CD4-positive, alpha-beta T cell (primary cell): ENCODE results near the gene HOXD8. TPM values are rescaled to one million over a fixed set of nuclear protein-coding genes. Genes with fewer than 3 reads are reported as not detected.
A peak's percentile ranks its signal among the peaks of the same experiment; 100 is the strongest.

Experiments used
- ATAC-seq: fragments of 200-7000 bp; cut with Tn5 transposase; one replicate; pipeline ENCODE4 v1.10.0; 2022; ENCODE audit warnings: mild to moderate bottlenecking; ENCODE audit not compliant: poor library complexity
- CTCF ChIA-PET: fragments of 350-600 bp; sonication (Branson Sonifier 250); formaldehyde crosslinking; loops from one replicate; lab custom pipeline; 2021; ENCODE audit warnings: antibody characterized with exemption, inconsistent platforms; lab: Charles Lee
- POLR2A ChIA-PET: fragments of 350-600 bp; sonication (Branson Sonifier 250); formaldehyde crosslinking; loops from one replicate; lab custom pipeline; 2021; ENCODE audit warnings: antibody characterized with exemption, inconsistent platforms; lab: Charles Lee
- DNase-seq, 14 experiments: peaks; one replicate each; pipeline ENCODE4 v3.0.0-alpha.2; 2013 to 2020; ENCODE audit warnings: mixed read lengths in 2 of 14
- H3K27ac ChIP-seq, 2 donors: one replicate each; pipeline versions ENCODE4 v1.5.1 to v1.7.0; 2013; ENCODE audit warnings: low read length in 2 of 2, low read depth in 1 of 2, mild to moderate bottlenecking in 1 of 2
- H3K27me3 ChIP-seq, 2 experiments: 1 replicate in 1 of 2; 2 replicates in 1 of 2; pipeline versions ENCODE4 v1.6.1 to v1.7.0; 2013; ENCODE audit warnings: low read length in 2 of 2, control low read depth in 1 of 2, mild to moderate bottlenecking in 1 of 2, moderate library complexity in 1 of 2; ENCODE audit not compliant: insufficient read depth in 2 of 2, control insufficient read depth in 1 of 2
- H3K36me3 ChIP-seq: one replicate; pipeline ENCODE4 v1.6.1; 2013; ENCODE audit warnings: low read length, control low read depth; ENCODE audit not compliant: insufficient read depth
- H3K4me1 ChIP-seq: one replicate; pipeline ENCODE4 v1.6.1; 2013; ENCODE audit warnings: low read length, control low read depth; ENCODE audit not compliant: insufficient read depth
- H3K4me3 ChIP-seq: one replicate; pipeline ENCODE4 v1.5.1; 2013; ENCODE audit warnings: mild to moderate bottlenecking, low read length, moderate library complexity
- H3K9me3 ChIP-seq, 2 experiments: 1 replicate in 1 of 2; 2 replicates in 1 of 2; pipeline versions ENCODE4 v1.6.1 to v1.7.0; 2013; ENCODE audit warnings: low read length in 2 of 2, mild to moderate bottlenecking in 2 of 2, control low read depth in 1 of 2, moderate library complexity in 1 of 2; ENCODE audit not compliant: control insufficient read depth in 1 of 2, insufficient read depth in 1 of 2
- H3K27ac Mint-ChIP-seq: one replicate; pipeline ENCODE4 v1.8.0; 2020; ENCODE audit warnings: mixed read lengths
- H3K27me3 Mint-ChIP-seq: one replicate; pipeline ENCODE4 v1.8.0; 2021; ENCODE audit warnings: mixed read lengths
- H3K36me3 Mint-ChIP-seq: one replicate; pipeline ENCODE4 v1.8.0; 2021; ENCODE audit warnings: low read depth, mixed read lengths
- H3K4me1 Mint-ChIP-seq: one replicate; pipeline ENCODE4 v1.8.0; 2021; ENCODE audit warnings: low read depth, mixed read lengths
- H3K4me3 Mint-ChIP-seq: one replicate; pipeline ENCODE4 v1.8.0; 2020; ENCODE audit warnings: mild to moderate bottlenecking, mixed read lengths
- H3K9me3 Mint-ChIP-seq: one replicate; pipeline ENCODE4 v1.8.0; 2020; ENCODE audit warnings: mixed read lengths
- CTCF ChIP-seq: fragments of 200-600 bp; IDR thresholded peaks from one replicate; pipeline ENCODE4 v1.8.0; 2022; ENCODE audit warnings: antibody characterized with exemption, mild to moderate bottlenecking
- intact Hi-C, 2 experiments: fragments of 100-400 bp; cut with DNase I in 1 of 2; cut with micrococcal nuclease in 1 of 2; formaldehyde crosslinking; loops; one replicate each; pipeline versions ENCODE4 v1.15.1 to v1.9.0; 2023 to 2025; cut with DNase I, micrococcal nuclease
- total RNA-seq, 174 experiments: library from RNA in 2 of 174; stranded (reverse) in 2 of 174; gene quantifications; one replicate each; pipeline ENCODE4 v1.2.3 and lab custom pipeline; 2021 to 2026

The HOXD8 gene
- total RNA-seq, 2 experiments from 2014 or later: not detected

DNA sequence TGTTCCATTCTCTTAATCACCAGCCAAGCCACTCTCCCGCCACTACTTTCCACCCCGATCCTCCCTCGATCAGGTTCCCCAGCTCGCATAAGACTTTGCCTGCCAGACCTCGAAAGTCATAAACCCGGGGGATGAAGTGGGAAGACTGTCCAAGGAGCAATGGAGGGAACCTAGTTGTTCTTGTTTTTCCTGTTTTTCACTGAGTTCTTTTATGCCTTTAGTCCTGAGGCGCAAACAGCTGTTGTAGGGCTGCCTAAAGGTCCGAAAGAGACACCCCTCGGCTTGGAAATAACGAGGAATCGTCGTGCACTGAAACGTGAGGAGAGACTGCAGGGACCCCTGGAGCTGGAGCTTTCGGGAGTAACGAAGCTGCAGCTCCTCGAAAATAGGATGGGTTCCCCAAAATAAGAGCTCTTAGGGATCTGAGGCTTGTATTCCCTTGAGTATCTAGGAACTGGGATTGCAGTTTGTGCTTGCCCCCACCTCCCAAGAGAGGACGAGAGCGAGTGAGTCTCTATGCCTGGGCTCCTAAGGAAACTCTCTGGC, 31.6 kb upstream of the HOXD8 start:
- H3K27ac Mint-ChIP-seq: no peak overlapping the region
- intact Hi-C loops: loop anchor here (1.0 to 10.0 kb wide), 8 partner anchors 13 to 1403 kb away; no protein-coding TSS in a partner anchor
- Histone ChIP-seq H3K36me3 (no peaks in the 10 kb centered on the region), H3K27me3 (peaks cover 96 to 99% of the 10 kb centered on the region in 2 experiments), H3K4me3 (peak overlapping the region; percentile 52), H3K27ac (no peak overlapping the region), H3K4me1 (peaks cover 37% of the 10 kb centered on the region), H3K9me3 (peaks cover 7 to 41% of the 10 kb centered on the region in 2 experiments)
- no peaks in the 10 kb centered on the region for H3K36me3 Mint-ChIP-seq
- ChIA-PET POLR2A (interaction anchor here (0.9 to 1.4 kb wide), 3 partner anchors 10 to 408 kb away, joined by 3 to 7 read pairs (median 4); no protein-coding TSS in a partner anchor), CTCF (interaction anchor here (0.6 to 2.6 kb wide), 9 partner anchors 21 to 1398 kb away, joined by 3 to 11 read pairs (median 3); no protein-coding TSS in a partner anchor)
- peak overlapping the region; percentile 49 for H3K4me3 Mint-ChIP-seq
- no peak for ATAC-seq
- H3K4me1 Mint-ChIP-seq: peaks cover 36% of the 10 kb centered on the region
- no peaks in the 10 kb centered on the region for H3K9me3 Mint-ChIP-seq
- peaks cover 95% of the 10 kb centered on the region for H3K27me3 Mint-ChIP-seq
- no peak for TF ChIP-seq CTCF
- DNase-seq: peak in 1 of 14 experiments; percentile 1

DNA sequence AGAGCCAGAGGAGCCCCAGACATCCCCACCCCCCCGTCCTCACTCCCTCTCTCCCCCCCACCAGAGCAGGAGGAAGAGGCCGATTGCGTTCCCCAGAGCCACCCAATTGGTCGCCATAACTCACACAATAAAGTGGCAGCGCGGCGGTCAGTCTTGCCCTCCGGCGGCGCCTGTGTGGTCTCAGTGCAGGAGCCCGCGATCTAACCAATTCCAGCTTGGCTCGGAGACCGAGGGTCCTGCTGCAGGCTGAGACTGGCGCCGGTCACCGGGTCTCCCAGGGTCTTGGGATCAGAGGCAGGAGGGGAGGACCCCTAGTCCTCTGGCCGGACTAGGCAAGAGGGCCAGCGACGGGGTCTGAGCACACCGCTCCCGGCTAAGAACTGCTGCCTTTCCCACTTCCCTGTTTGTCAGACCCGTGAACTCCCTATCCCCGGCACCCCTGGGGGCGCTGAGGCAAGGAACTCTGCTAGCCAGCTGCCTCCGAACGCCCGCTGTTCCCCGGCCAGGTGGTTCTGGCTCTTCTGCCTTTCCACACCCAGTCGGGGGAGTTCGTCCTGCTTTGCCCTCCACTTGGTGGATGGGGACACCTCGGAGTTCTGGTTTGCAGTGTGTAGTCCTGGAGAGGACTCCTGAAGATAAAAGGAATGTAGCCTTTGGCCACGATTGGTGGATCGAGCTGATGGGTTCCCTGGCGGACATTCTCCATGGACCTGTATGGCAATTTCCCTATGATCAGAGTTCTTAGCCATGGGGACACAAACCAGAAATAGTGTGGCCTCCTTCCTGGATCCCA, 30.9 kb upstream of the HOXD8 start:
- CTCF ChIA-PET: interaction anchor here (1.3 to 2.6 kb wide), 2 partner anchors 29 to 847 kb away, joined by 3 to 11 read pairs; no protein-coding TSS in a partner anchor
- TF ChIP-seq CTCF: no peak
- peaks cover 7 to 35% of the 10 kb centered on the region in 2 experiments for H3K9me3 ChIP-seq

GRCh38 chr2:176099159-176099727, 30.3 kb upstream of the HOXD8 start:
- peaks cover 34% of the 10 kb centered on the region for H3K4me1 Mint-ChIP-seq
- Histone ChIP-seq H3K27ac (no peak overlapping the region), H3K4me3 (no peak overlapping the region), H3K27me3 (peaks cover 97 to 99% of the 10 kb centered on the region in 2 experiments), H3K9me3 (peaks cover 7 to 40% of the 10 kb centered on the region in 2 experiments), H3K4me1 (peaks cover 33% of the 10 kb centered on the region), H3K36me3 (no peaks in the 10 kb centered on the region)
- no peaks in the 10 kb centered on the region for H3K36me3 Mint-ChIP-seq
- POLR2A ChIA-PET: interaction anchor here (1.4 kb wide), 1 partner anchor 12 kb away, joined by 3 read pairs; no protein-coding TSS in a partner anchor
- peak overlapping the region; percentile 20 for H3K4me3 Mint-ChIP-seq
- ATAC-seq (no peak), DNase-seq (peak in 2 of 14 experiments; percentile 0 to 28)
- peaks cover 96% of the 10 kb centered on the region for H3K27me3 Mint-ChIP-seq
- no peak overlapping the region for H3K27ac Mint-ChIP-seq
- no peaks in the 10 kb centered on the region for H3K9me3 Mint-ChIP-seq
- CTCF ChIA-PET: no interaction called here
- intact Hi-C loops: loop anchor here (5.0 to 10.0 kb wide), 5 partner anchors 732 to 1404 kb away; no protein-coding TSS in a partner anchor
- TF ChIP-seq CTCF: no peak

More for the DNA sequence above, 30.9 kb upstream of the HOXD8 start:
- Histone ChIP-seq H3K27me3 (peaks cover 96 to 99% of the 10 kb centered on the region in 2 experiments), H3K36me3 (no peaks in the 10 kb centered on the region), H3K4me3 (no peak overlapping the region), H3K4me1 (peaks cover 31% of the 10 kb centered on the region), H3K27ac (no peak overlapping the region)
- Mint-ChIP-seq H3K27ac (no peak overlapping the region), H3K4me3 (no peak overlapping the region), H3K27me3 (peaks cover 96% of the 10 kb centered on the region), H3K9me3 (no peaks in the 10 kb centered on the region), H3K4me1 (peaks cover 36% of the 10 kb centered on the region), H3K36me3 (no peaks in the 10 kb centered on the region)
- POLR2A ChIA-PET: interaction anchor here (1.0 to 1.4 kb wide), 2 partner anchors 10 to 12 kb away, joined by 3 to 4 read pairs; no protein-coding TSS in a partner anchor
- DNase-seq (peak in 2 of 14 experiments; percentile 1 to 30), ATAC-seq (no peak)
- intact Hi-C loops: loop anchor here (5.0 to 10.0 kb wide), 5 partner anchors 731 to 1404 kb away; no protein-coding TSS in a partner anchor
